ENCODE measurements around the gene PSME2. TPM values are rescaled to one million over a fixed set of nuclear protein-coding genes. Genes with fewer than 3 reads are reported as not detected.

The PSME2 gene
- polyA plus RNA-seq, 3 donors, result 237 to 593 (median 579) TPM

GRCh38 chr14:24177891-24178290 lies 31.5 kb upstream of the PSME2 start:
- no peak overlapping the region for H3K4me2 ChIP-seq (replicated peaks; ENCODE audit: extremely low read depth, low read length, poor library complexity, severe bottlenecking)
- Mint-ChIP-seq H3K36me3 (peaks cover 80 to 98% of the 10 kb centered on the region in 2 donors), H3K9me3 (no peaks in the 10 kb centered on the region), H3K4me1 (no peaks in the 10 kb centered on the region), H3K4me3 (no peak overlapping the region), H3K27ac (no peak overlapping the region), H3K27me3 (ENCODE audit: low read depth in 3 of 3) (peaks cover 0 to 4% (median 2%) of the 10 kb centered on the region in 3 donors)
- H3K27me3 ChIP-seq (ENCODE audit: control insufficient read depth in 2 of 2, insufficient read depth in 2 of 2, low read length in 2 of 2), result no peaks in the 10 kb centered on the region
- H3K79me2 ChIP-seq (ENCODE audit: insufficient read depth, low read length), result no peaks in the 10 kb centered on the region
- no peak overlapping the region for H3K9ac ChIP-seq (ENCODE audit: insufficient read depth, low read length, poor library complexity, severe bottlenecking)
- intact Hi-C loops (cut with micrococcal nuclease), result no loop called here
- no peaks in the 10 kb centered on the region for H3K4me1 ChIP-seq (ENCODE audit: control insufficient read depth in 1 of 2, insufficient read depth in 2 of 2, low read length in 2 of 2)
- no peak for DNase-seq
- H3K4me3 ChIP-seq (replicated peaks in 1 of 3; ENCODE audit: low read depth in 2 of 3, low read length in 3 of 3), result no peak overlapping the region
- 100% methylated on average over 10 of the region's 14 CpGs for WGBS (ENCODE audit: insufficient coverage)
- H2AFZ ChIP-seq (ENCODE audit: insufficient read depth, low read depth, low read length, poor library complexity, severe bottlenecking), result no peak overlapping the region
- peaks cover 5% of the 10 kb centered on the region for H4K20me1 ChIP-seq (ENCODE audit: insufficient read depth, low read length)
- peaks cover 73 to 90% of the 10 kb centered on the region in 2 donors for H3K36me3 ChIP-seq (replicated peaks in 1 of 2; ENCODE audit: control insufficient read depth in 1 of 2, insufficient read depth in 2 of 2, low read length in 2 of 2)
- no peak for TF ChIP-seq CTCF (IDR thresholded peaks at IDR 0.05)
- H3K9me3 ChIP-seq (replicated peaks in 1 of 2; ENCODE audit: control insufficient read depth in 1 of 2, insufficient read depth in 1 of 2, low read length in 2 of 2), result no peaks in the 10 kb centered on the region
- no peak overlapping the region for H3K27ac ChIP-seq (ENCODE audit: low read depth in 1 of 2, low read length in 2 of 2)

- Histone ChIP-seq H3K9ac (ENCODE audit: insufficient read depth, low read length, poor library complexity, severe bottlenecking) (no peak overlapping the region), H3K27ac (ENCODE audit: low read depth in 1 of 2, low read length in 2 of 2) (no peak overlapping the region), H3K4me2 (replicated peaks; ENCODE audit: extremely low read depth, low read length, poor library complexity, severe bottlenecking) (no peak overlapping the region), H3K79me2 (ENCODE audit: insufficient read depth, low read length) (no peaks in the 10 kb centered on the region), H3K9me3 (replicated peaks in 1 of 2; ENCODE audit: control insufficient read depth in 1 of 2, insufficient read depth in 1 of 2, low read length in 2 of 2) (no peaks in the 10 kb centered on the region), H2AFZ (ENCODE audit: insufficient read depth, low read depth, low read length, poor library complexity, severe bottlenecking) (no peak overlapping the region), H3K27me3 (ENCODE audit: control insufficient read depth in 2 of 2, insufficient read depth in 2 of 2, low read length in 2 of 2) (no peaks in the 10 kb centered on the region), H4K20me1 (ENCODE audit: insufficient read depth, low read length) (peaks cover 11% of the 10 kb centered on the region), H3K4me1 (ENCODE audit: control insufficient read depth in 1 of 2, insufficient read depth in 2 of 2, low read length in 2 of 2) (peaks cover 2 to 5% of the 10 kb centered on the region in 2 donors), H3K4me3 (replicated peaks in 1 of 3; ENCODE audit: low read depth in 2 of 3, low read length in 3 of 3) (no peak overlapping the region), H3K36me3 (replicated peaks in 1 of 2; ENCODE audit: control insufficient read depth in 1 of 2, insufficient read depth in 2 of 2, low read length in 2 of 2) (peaks cover 67 to 86% of the 10 kb centered on the region in 2 donors)
- Mint-ChIP-seq H3K4me3 (no peak overlapping the region), H3K4me1 (peaks cover 3% of the 10 kb centered on the region), H3K36me3 (peaks cover 79 to 95% of the 10 kb centered on the region in 2 donors), H3K27me3 (ENCODE audit: low read depth in 3 of 3) (peaks cover 1 to 4% (median 3%) of the 10 kb centered on the region in 3 donors), H3K9me3 (no peaks in the 10 kb centered on the region), H3K27ac (no peak overlapping the region)
- DNase-seq, result no peak
- no CpG with 5 or more reads among the region's 12 CpGs for WGBS (ENCODE audit: insufficient coverage)
- no peak for TF ChIP-seq CTCF (IDR thresholded peaks at IDR 0.05)
- intact Hi-C loops (cut with micrococcal nuclease), result no loop called here
Measured at GRCh38 chr14:24177041-24177825, 30.8 kb upstream of the PSME2 start.
